ENCODE measurements around the gene ABCC6.

ABCC6 gene

GRCh38 chr16:16110111-16110490 lies 113.2 kb downstream of the ABCC6 start:
- Histone ChIP-seq H3K4me3 (replicated peaks; ENCODE audit: insufficient read depth, low read length) (no peak overlapping the region), H3K27me3 (ENCODE audit: insufficient read depth, poor library complexity, severe bottlenecking) (no peaks in the 10 kb centered on the region), H3K27ac (replicated peaks) (no peak overlapping the region)
- no peak for DNase-seq (ENCODE audit: low read depth in 1 of 2, low spot score in 1 of 2)
- TF ChIP-seq POLR2AphosphoS5 (IDR thresholded peaks at IDR 0.05; ENCODE audit: low read depth) (no peak), CTCF (IDR thresholded peaks at IDR 0.05; ENCODE audit: insufficient read depth, low read length) (no peak), GABPA (IDR thresholded peaks at IDR 0.05; ENCODE audit: low read depth) (no peak)

- no peak overlapping the region for H3K27ac ChIP-seq (replicated peaks)
- no peaks in the 10 kb centered on the region for H3K27me3 ChIP-seq (ENCODE audit: insufficient read depth, poor library complexity, severe bottlenecking)
- H3K4me3 ChIP-seq (replicated peaks; ENCODE audit: insufficient read depth, low read length), result no peak overlapping the region
- no peak for DNase-seq (ENCODE audit: low read depth in 1 of 2, low spot score in 1 of 2)
- TF ChIP-seq SPI1 (IDR thresholded peaks at IDR 0.05; ENCODE audit: borderline replicate concordance, low read depth) (no peak), REST (IDR thresholded peaks at IDR 0.05; ENCODE audit: insufficient replicate concordance, low read depth) (no peak), POLR2AphosphoS5 (IDR thresholded peaks at IDR 0.05; ENCODE audit: low read depth) (no peak; the same call in 1 of the 2 replicates), GABPA (IDR thresholded peaks at IDR 0.05; ENCODE audit: low read depth) (no peak), CTCF (IDR thresholded peaks at IDR 0.05; ENCODE audit: insufficient read depth, low read length) (no peak)
These were observed 113.7 kb downstream of the ABCC6 start for GRCh38 chr16:16109453-16110110.

- Histone ChIP-seq H3K27me3 (ENCODE audit: insufficient read depth, poor library complexity, severe bottlenecking) (no peaks in the 10 kb centered on the region), H3K4me3 (replicated peaks; ENCODE audit: insufficient read depth, low read length) (no peak overlapping the region), H3K27ac (replicated peaks) (no peak overlapping the region)
- DNase-seq (ENCODE audit: low read depth in 1 of 2, low spot score in 1 of 2), result no peak
- no peak for TF ChIP-seq SPI1 (IDR thresholded peaks at IDR 0.05; ENCODE audit: borderline replicate concordance, low read depth)
These were observed 114.5 kb downstream of the ABCC6 start for GRCh38 chr16:16108759-16109158.

GRCh38 chr16:16107839-16108238 lies 115.5 kb downstream of the ABCC6 start:
- DNase-seq (ENCODE audit: low read depth in 1 of 2, low spot score in 1 of 2), result no peak
- no peak overlapping the region for H3K4me3 ChIP-seq (replicated peaks; ENCODE audit: insufficient read depth, low read length)
- H3K27ac ChIP-seq (replicated peaks), result no peak overlapping the region
- TF ChIP-seq POLR2AphosphoS5 (IDR thresholded peaks at IDR 0.05; ENCODE audit: low read depth) (no peak), REST (IDR thresholded peaks at IDR 0.05; ENCODE audit: insufficient replicate concordance, low read depth) (no peak), GABPA (IDR thresholded peaks at IDR 0.05; ENCODE audit: low read depth) (no peak), CTCF (IDR thresholded peaks at IDR 0.05; ENCODE audit: insufficient read depth, low read length) (no peak), SPI1 (IDR thresholded peaks at IDR 0.05; ENCODE audit: borderline replicate concordance, low read depth) (no peak)
- no peaks in the 10 kb centered on the region for H3K27me3 ChIP-seq (ENCODE audit: insufficient read depth, poor library complexity, severe bottlenecking)
